GM12872 (cell line): ENCODE results near the gene FRMD4A.

ENCODE experiments used
- TF ChIP-seq, protein P1 (sequence below): IDR thresholded peaks from 3 replicates; pipeline ENCODE4 v1.5.1; 2011; ENCODE audit warnings: low read depth, mild to moderate bottlenecking, low read length, moderate library complexity; ENCODE audit not compliant: insufficient read depth

FRMD4A gene

DNA sequence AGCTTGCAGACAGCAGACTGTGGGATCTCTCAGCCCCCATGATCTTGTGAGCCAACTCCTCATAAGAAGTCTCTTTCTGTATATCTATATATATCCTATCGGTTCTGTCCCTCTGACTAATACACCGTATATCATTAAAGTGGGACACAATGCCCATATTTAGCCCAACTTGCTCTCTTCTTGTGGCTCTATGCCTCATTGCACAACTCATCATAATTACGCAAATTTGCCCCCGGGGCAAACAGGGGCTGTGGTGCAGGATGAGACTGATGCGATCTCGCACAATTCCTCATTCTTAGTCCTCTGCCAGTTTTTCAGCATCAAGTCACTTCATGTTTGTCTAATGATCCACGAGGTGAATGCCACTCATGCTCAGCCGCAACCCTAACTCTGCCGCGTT is 560.8 kb downstream of the FRMD4A start:
- TF ChIP-seq, protein P1, sequence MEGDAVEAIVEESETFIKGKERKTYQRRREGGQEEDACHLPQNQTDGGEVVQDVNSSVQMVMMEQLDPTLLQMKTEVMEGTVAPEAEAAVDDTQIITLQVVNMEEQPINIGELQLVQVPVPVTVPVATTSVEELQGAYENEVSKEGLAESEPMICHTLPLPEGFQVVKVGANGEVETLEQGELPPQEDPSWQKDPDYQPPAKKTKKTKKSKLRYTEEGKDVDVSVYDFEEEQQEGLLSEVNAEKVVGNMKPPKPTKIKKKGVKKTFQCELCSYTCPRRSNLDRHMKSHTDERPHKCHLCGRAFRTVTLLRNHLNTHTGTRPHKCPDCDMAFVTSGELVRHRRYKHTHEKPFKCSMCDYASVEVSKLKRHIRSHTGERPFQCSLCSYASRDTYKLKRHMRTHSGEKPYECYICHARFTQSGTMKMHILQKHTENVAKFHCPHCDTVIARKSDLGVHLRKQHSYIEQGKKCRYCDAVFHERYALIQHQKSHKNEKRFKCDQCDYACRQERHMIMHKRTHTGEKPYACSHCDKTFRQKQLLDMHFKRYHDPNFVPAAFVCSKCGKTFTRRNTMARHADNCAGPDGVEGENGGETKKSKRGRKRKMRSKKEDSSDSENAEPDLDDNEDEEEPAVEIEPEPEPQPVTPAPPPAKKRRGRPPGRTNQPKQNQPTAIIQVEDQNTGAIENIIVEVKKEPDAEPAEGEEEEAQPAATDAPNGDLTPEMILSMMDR: no peak

DNA sequence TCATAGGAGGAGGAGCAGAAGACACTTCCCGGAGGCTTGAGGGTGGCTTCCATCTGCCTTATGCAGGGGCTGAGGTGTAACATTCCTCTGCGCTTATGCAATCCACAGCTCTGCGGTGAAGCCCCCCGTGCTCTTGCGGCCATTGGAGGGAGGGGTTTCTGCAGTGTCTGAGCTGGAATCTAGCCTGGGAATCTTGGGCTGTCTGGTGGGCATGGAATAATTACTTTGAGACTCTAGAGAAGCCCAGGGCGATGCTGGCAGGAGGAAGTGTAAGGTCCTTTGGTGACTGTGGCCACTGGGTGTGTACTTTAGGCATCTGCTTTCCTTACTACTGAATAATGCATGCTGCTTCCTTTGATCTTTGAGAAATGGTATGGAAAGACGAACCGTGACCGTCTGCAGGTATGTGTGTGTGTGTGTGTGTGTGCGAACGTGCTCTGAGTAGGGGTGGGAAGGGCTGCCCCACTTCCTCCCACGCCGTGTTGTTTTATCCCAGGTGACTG is 563.0 kb downstream of the FRMD4A start:
- TF ChIP-seq, protein P1: no peak

DNA sequence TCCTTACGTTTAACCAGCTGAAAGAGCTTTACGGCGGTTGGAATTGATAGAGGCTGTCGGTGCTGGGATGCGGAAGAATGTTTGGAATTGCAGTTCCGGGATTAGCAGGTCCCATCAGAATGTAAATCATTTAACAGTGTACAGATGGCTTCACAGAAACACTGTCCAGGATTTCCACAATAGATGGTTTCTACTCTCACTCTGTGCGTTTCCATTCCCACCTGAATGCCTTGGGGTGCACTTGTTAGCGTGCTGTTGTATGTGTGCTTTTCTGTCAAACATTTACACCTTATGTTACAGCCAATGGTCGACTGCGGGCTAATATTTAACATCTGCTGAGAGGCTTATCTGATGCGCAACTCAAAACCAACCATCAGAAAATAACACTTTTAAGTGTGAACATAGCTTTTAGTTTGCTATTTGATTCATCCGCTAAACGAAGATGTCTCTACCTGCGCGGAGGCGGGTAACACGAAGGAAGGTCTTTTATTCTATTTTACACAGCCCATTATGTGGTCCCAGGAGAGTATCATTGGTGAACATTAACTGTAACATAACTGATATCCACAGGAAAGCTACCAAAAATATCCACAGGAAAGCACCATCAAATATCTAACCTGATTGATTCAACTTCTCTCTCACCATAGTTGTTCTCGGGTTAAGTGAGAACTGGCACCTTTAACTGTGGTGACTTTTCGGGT is 564.9 kb downstream of the FRMD4A start:
- TF ChIP-seq, protein P1: no peak

DNA sequence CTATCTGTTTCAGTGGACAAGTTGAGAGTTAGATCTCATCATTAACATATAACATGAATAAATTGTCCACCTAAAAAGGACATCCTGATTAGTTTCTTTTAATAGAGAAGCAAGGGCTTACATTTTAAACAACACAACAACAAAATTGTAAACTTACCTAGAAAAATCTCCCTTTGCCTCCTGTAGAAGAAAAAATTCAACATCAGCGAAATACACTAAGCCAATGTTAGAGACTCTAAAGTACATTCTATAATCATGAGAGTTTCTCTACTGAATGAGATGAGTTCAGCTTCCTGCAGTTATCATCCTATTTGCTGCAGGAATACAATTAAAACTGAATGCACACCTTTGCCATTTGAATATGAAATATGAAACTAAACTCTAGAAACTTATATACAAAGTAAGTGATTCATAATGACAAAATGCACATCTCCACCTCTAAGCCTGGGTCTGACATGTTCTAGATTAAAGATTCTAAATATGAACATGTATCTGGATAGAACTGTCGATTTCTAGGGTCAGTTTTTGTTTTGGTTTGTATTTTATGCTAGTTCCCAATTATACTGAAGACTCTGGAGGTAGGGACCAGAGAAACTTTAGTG is 569.1 kb downstream of the FRMD4A start:
- TF ChIP-seq, protein P1: no peak

DNA sequence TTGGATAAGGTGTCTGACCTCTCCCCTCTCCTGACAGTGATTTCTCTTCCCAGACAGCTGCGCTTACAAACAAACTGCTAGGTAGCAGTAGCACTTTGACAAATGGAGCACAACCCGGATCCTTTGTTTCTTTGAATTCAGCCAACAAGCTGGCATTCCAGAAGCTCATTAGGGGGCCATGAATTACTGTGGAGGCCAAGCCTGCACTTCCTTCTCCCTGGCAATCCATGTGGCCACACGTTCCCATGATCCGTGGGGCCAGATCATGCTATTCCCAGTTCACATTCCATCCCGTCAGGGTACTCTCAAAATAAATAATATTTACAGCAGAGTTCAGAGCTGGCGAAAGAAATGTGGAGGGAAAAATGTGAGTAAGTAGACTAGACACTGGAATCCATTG is 571.6 kb downstream of the FRMD4A start:
- TF ChIP-seq, protein P1: no peak

DNA sequence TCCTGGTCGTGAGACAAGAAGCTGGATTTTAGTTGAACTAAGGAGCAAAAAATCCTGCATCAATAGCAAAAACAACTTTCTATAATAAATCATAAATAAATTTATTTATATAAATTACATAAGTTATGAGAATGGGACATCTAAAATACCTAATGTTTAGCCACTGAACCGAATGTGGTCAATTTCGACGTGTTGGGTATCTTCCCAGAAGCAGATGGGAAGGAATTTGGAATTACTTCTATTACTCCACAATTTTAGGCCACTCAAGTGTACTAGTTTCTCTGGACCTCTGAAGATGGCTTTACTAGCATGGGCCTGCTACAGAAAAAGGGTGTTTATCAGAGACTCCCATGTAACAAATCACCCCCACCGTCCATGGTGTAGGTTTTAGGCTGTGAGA is 572.0 kb downstream of the FRMD4A start:
- TF ChIP-seq, protein P1: no peak

DNA sequence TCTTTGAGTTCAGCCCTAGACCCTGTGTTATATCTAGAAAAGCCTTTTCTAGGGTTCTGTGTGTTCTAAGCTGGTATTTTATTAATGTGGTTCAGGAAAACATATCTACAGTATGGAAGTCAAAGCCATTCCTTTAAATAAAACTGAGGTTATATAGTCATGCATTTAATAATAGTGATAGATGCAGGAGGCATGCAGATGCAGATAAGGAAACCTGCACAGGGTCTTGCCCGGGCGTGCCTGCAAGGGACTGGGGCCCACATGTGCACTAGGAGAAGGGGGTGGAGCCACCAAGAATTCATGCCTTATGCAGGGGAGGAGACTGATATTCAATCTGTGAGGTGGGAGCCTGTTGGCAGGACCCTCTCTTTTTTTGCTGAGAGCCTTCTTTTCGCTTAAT is 572.4 kb downstream of the FRMD4A start:
- TF ChIP-seq, protein P1: no peak
